Measurements from ENCODE around the gene FCHSD1.

Gene FCHSD1

DNA sequence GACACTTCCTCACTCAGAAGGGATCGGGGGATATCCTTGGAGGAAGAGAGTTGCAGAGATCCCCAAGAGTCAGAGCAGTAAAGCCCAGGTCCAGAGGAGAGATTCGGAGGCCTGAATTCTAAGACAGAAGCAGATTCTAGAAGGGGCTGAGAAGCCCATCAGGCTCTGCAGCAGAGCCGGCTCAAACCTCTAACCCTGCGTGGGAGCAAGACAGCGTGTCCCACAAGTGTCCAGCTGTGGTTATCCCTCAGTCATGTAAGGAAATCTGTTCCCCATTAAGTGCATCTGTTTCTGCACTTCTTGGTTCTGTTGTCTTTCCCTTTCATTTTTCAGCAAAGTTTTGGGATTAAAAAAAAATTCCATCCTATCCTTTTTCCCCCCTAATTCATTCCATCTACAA lies 27.6 kb downstream of the FCHSD1 start:
- Histone ChIP-seq H3K9ac (ENCODE audit: low read length) (no peak overlapping the region), H3K27me3 (ENCODE audit: insufficient read depth, low read length, poor library complexity) (no peaks in the 10 kb centered on the region), H3K23ac (ENCODE audit: low read length) (no peak overlapping the region), H4K8ac (ENCODE audit: low read depth, low read length) (no peak overlapping the region), H2AK5ac (ENCODE audit: low read length) (no peak overlapping the region), H3K4me3 (ENCODE audit: low read length) (no peak overlapping the region), H3K4ac (ENCODE audit: low read depth, low read length) (no peak overlapping the region), H4K5ac (ENCODE audit: low read length) (no peak overlapping the region), H3K4me1 (ENCODE audit: control insufficient read depth, low read depth, low read length) (no peaks in the 10 kb centered on the region), H2BK120ac (ENCODE audit: low read depth, low read length) (no peak overlapping the region), H3K4me2 (ENCODE audit: low read length) (no peak overlapping the region), H2BK5ac (ENCODE audit: low read length) (no peak overlapping the region), H3K56ac (ENCODE audit: low read length) (no peak overlapping the region), H2BK15ac (replicated peaks; ENCODE audit: low read depth) (no peak overlapping the region), H3K27ac (ENCODE audit: low read depth, low read length) (peak overlapping the region; percentile 57), H3K79me2 (ENCODE audit: control insufficient read depth, insufficient read depth, low read length) (no peaks in the 10 kb centered on the region), H3K79me1 (ENCODE audit: low read length) (no peaks in the 10 kb centered on the region), H3K18ac (ENCODE audit: low read length) (no peak overlapping the region), H3K36me3 (ENCODE audit: control insufficient read depth, insufficient read depth, low read length) (peaks cover 7% of the 10 kb centered on the region)
- no CpG with 5 or more reads among the region's 5 CpGs for WGBS (ENCODE audit: extremely low coverage, insufficient coverage, low lambda C conversion rate)
- DNase-seq: no peak

DNA sequence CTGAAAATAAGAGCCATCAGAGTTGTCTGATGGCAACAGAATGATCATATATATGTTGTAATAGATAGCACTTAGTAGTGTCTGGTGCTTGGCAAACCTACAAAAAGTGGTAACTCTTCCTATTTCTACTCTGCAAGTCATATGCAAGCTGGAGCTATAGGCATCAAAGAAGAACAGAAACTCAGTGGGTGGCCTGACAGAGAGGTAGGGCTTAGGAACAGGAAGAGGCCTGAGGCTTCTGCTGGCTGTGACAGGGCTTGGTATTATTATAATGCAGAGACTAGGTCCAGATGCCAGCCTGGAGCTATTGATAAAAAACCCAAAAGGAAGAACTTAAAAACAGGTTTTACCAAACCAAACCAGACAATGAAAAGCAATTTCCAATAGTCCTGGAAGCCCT lies 28.0 kb downstream of the FCHSD1 start:
- no peak overlapping the region for H3K56ac ChIP-seq (ENCODE audit: low read length)
- no peak overlapping the region for H3K4me3 ChIP-seq (ENCODE audit: low read length)
- H4K5ac ChIP-seq (ENCODE audit: low read length): no peak overlapping the region
- H3K79me2 ChIP-seq (ENCODE audit: control insufficient read depth, insufficient read depth, low read length): no peaks in the 10 kb centered on the region
- no peak overlapping the region for H2AK5ac ChIP-seq (ENCODE audit: low read length)
- peak; percentile 27 for DNase-seq
- no peak overlapping the region for H2BK5ac ChIP-seq (ENCODE audit: low read length)
- no peak overlapping the region for H3K9ac ChIP-seq (ENCODE audit: low read length)
- no peak overlapping the region for H3K4ac ChIP-seq (ENCODE audit: low read depth, low read length)
- no peak overlapping the region for H4K8ac ChIP-seq (ENCODE audit: low read depth, low read length)
- H3K36me3 ChIP-seq (ENCODE audit: control insufficient read depth, insufficient read depth, low read length): peaks cover 7% of the 10 kb centered on the region
- H3K4me1 ChIP-seq (ENCODE audit: control insufficient read depth, low read depth, low read length): no peaks in the 10 kb centered on the region
- no peak overlapping the region for H2BK15ac ChIP-seq (replicated peaks; ENCODE audit: low read depth)
- H3K27ac ChIP-seq (ENCODE audit: low read depth, low read length): peak overlapping the region; percentile 57
- no peak overlapping the region for H3K23ac ChIP-seq (ENCODE audit: low read length)
- no peak overlapping the region for H3K18ac ChIP-seq (ENCODE audit: low read length)
- no peaks in the 10 kb centered on the region for H3K27me3 ChIP-seq (ENCODE audit: insufficient read depth, low read length, poor library complexity)
- no peak overlapping the region for H2BK120ac ChIP-seq (ENCODE audit: low read depth, low read length)
- no peaks in the 10 kb centered on the region for H3K79me1 ChIP-seq (ENCODE audit: low read length)
- no peak overlapping the region for H3K4me2 ChIP-seq (ENCODE audit: low read length)

DNA sequence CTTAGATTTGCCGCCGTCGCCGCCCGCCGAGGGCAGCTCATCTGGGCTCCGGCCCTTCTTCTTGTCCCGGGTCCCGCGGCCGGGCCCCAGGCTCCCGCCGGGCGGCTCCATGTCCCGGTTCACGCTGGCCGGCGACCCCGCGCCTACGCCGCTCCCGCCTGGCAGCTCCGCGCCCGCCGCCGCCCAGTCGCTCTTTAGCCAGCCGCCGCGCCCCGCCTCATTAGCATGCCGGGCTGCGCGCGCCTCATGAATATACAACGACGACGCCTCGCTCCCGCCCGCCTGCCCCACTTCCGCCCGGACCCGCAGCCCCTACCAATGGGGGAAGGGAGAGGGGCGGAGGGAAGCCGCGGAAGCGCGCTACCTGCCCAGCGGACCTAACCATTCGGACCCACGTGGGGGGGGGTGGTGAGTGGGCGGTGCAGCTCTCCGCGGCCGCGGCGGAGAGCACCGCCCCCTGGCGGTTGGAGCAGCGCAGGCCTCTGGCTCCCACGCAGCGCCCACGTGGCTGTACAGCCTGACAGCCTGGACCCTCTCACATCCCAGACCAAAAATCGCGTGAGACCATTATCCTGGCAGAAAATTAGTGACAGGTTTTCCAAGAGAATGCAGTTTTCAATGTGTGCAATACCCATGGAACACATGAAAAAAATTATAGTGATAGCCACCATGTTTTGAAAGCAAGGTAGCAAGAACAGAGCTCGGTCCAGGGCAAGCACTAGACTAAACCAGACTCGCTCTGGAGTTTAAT lies 32.2 kb downstream of the FCHSD1 start, which contains the start of gene DIAPH1:
TSS of gene DIAPH1 (minus strand) at position 197 of the 751 bp plus-strand sequence. CDS start at position 111, 86 bp downstream.
- Histone ChIP-seq H3K9ac (ENCODE audit: low read length) (peak within 1 kb of the TSS; percentile 94), H3K36me3 (ENCODE audit: control insufficient read depth, insufficient read depth, low read length) (peaks cover 5% of the 10 kb centered on the region), H3K4me3 (ENCODE audit: low read length) (peak within 1 kb of the TSS; percentile 89), H4K5ac (ENCODE audit: low read length) (no peak within 1 kb of the TSS), H3K27ac (ENCODE audit: low read depth, low read length) (peak within 1 kb of the TSS; percentile 96), H3K79me1 (ENCODE audit: low read length) (peaks cover 4% of the 10 kb centered on the region), H3K4me1 (ENCODE audit: control insufficient read depth, low read depth, low read length) (peaks cover 12% of the 10 kb centered on the region), H3K18ac (ENCODE audit: low read length) (peak within 1 kb of the TSS; percentile 99), H3K79me2 (ENCODE audit: control insufficient read depth, insufficient read depth, low read length) (peaks cover 34% of the 10 kb centered on the region), H4K8ac (ENCODE audit: low read depth, low read length) (peak within 1 kb of the TSS; percentile 83), H2AK5ac (ENCODE audit: low read length) (no peak within 1 kb of the TSS), H2BK120ac (ENCODE audit: low read depth, low read length) (peak within 1 kb of the TSS; percentile 84), H2BK15ac (replicated peaks; ENCODE audit: low read depth) (no peak within 1 kb of the TSS), H3K23ac (ENCODE audit: low read length) (no peak within 1 kb of the TSS), H2BK5ac (ENCODE audit: low read length) (no peak within 1 kb of the TSS), H3K56ac (ENCODE audit: low read length) (peak within 1 kb of the TSS; percentile 93), H3K4ac (ENCODE audit: low read depth, low read length) (peak within 1 kb of the TSS; percentile 99), H3K27me3 (ENCODE audit: insufficient read depth, low read length, poor library complexity) (no peaks in the 10 kb centered on the region), H3K4me2 (ENCODE audit: low read length) (peak within 1 kb of the TSS; percentile 84)
- WGBS (ENCODE audit: extremely low coverage, insufficient coverage, low lambda C conversion rate): no CpG with 5 or more reads among the region's 70 CpGs
- peak; percentile 99 for DNase-seq

DNA sequence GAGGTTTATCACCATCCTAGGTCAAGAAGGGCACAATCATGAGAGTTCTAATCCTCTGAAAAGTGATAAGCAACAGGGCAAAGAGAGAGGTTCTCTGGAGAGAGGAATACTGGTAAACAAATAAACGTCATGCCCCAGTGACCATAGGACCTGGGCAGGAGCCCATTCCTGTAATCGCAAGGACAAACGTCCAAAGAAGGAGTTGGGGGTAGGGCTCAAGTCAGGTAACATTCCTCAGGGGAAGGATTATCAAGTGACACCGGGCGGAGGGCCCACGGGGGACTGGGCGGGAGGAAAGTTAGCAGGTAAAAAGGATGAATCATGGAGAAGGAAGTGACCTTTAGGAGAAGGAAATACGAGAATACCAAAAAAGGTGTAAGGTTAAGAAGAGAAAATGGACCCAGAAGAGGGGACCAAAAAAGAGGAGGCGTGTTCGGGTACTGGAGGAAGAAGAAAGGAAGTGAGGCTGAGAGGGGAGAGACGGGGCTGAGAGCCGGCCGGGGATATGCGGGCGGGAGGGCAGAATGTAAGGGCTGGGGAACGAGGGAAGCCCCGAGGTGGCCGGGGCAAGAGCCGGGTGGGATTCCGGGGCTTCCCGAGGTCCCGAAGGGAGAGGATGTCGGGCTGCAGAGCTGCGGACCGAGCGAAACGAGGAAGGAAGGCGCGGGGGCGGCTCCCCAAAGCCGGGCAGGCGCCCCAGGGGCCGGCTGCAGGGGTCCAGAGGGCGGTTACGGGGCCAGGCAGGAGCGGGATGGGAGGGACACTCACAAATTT lies 33.0 kb downstream of the FCHSD1 start:
- Histone ChIP-seq H3K27me3 (ENCODE audit: insufficient read depth, low read length, poor library complexity) (no peaks in the 10 kb centered on the region), H2AK5ac (ENCODE audit: low read length) (no peak overlapping the region), H3K27ac (ENCODE audit: low read depth, low read length) (peak overlapping the region; percentile 96), H3K9ac (ENCODE audit: low read length) (peak overlapping the region; percentile 94), H4K8ac (ENCODE audit: low read depth, low read length) (peak overlapping the region; percentile 83), H3K79me2 (ENCODE audit: control insufficient read depth, insufficient read depth, low read length) (peaks cover 38% of the 10 kb centered on the region), H3K56ac (ENCODE audit: low read length) (peak overlapping the region; percentile 93), H3K18ac (ENCODE audit: low read length) (peak overlapping the region; percentile 99), H2BK5ac (ENCODE audit: low read length) (no peak overlapping the region), H3K23ac (ENCODE audit: low read length) (no peak overlapping the region), H3K4ac (ENCODE audit: low read depth, low read length) (peak overlapping the region; percentile 99), H3K4me1 (ENCODE audit: control insufficient read depth, low read depth, low read length) (peaks cover 14% of the 10 kb centered on the region), H3K4me2 (ENCODE audit: low read length) (peak overlapping the region; percentile 84), H4K5ac (ENCODE audit: low read length) (no peak overlapping the region), H3K36me3 (ENCODE audit: control insufficient read depth, insufficient read depth, low read length) (peaks cover 5% of the 10 kb centered on the region), H2BK15ac (replicated peaks; ENCODE audit: low read depth) (no peak overlapping the region), H3K4me3 (ENCODE audit: low read length) (peak overlapping the region; percentile 89), H3K79me1 (ENCODE audit: low read length) (peaks cover 4% of the 10 kb centered on the region), H2BK120ac (ENCODE audit: low read depth, low read length) (peak overlapping the region; percentile 84)
- WGBS (ENCODE audit: extremely low coverage, insufficient coverage, low lambda C conversion rate): no CpG with 5 or more reads among the region's 36 CpGs
- DNase-seq: peak; percentile 92

DNA sequence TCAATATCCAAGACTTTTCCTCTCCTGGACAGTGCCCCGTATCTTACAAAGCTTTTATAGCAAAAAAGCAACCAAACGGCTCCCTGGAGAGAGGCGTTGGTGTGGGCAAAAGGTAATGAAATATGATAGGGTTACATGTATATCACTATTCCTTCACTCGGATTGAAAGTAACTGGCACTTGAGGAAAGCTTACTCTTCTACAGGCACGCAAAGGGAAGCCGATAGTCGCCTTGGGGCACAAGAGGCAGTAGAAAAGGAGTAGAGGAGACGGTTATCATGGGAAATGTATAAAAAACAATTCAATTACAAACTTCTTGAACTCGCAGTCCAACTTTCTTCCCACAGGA lies 33.6 kb downstream of the FCHSD1 start:
- Histone ChIP-seq H3K4me1 (ENCODE audit: control insufficient read depth, low read depth, low read length) (peaks cover 14% of the 10 kb centered on the region), H3K36me3 (ENCODE audit: control insufficient read depth, insufficient read depth, low read length) (peaks cover 4% of the 10 kb centered on the region), H3K56ac (ENCODE audit: low read length) (peak overlapping the region; percentile 93), H3K23ac (ENCODE audit: low read length) (no peak overlapping the region), H2BK15ac (replicated peaks; ENCODE audit: low read depth) (no peak overlapping the region), H3K4me3 (ENCODE audit: low read length) (peak overlapping the region; percentile 89), H3K9ac (ENCODE audit: low read length) (peak overlapping the region; percentile 94), H2BK5ac (ENCODE audit: low read length) (no peak overlapping the region), H3K79me2 (ENCODE audit: control insufficient read depth, insufficient read depth, low read length) (peaks cover 43% of the 10 kb centered on the region), H2BK120ac (ENCODE audit: low read depth, low read length) (no peak overlapping the region), H4K8ac (ENCODE audit: low read depth, low read length) (no peak overlapping the region), H3K4me2 (ENCODE audit: low read length) (peak overlapping the region; percentile 84), H3K27ac (ENCODE audit: low read depth, low read length) (no peak overlapping the region), H2AK5ac (ENCODE audit: low read length) (no peak overlapping the region), H3K27me3 (ENCODE audit: insufficient read depth, low read length, poor library complexity) (no peaks in the 10 kb centered on the region), H4K5ac (ENCODE audit: low read length) (no peak overlapping the region), H3K4ac (ENCODE audit: low read depth, low read length) (peak overlapping the region; percentile 36), H3K18ac (ENCODE audit: low read length) (no peak overlapping the region), H3K79me1 (ENCODE audit: low read length) (peaks cover 4% of the 10 kb centered on the region)
- WGBS (ENCODE audit: extremely low coverage, insufficient coverage, low lambda C conversion rate): no CpG with 5 or more reads among the region's 9 CpGs
- no peak for DNase-seq

Data from mesendoderm (in vitro differentiated cells).